Activated CD8-positive, alpha-beta memory T cell treated with anti-CD3 and anti-CD28 coated beads, Interleukin-2, amount 50 U/mL, for 24 hours (primary cell): ENCODE results near the gene IL17REL.

Experiments
- DNase-seq: peaks from one replicate; pipeline ENCODE4 v3.0.0-alpha.2; 2020; ENCODE audit errors: extremely low read depth

Gene IL17REL

GRCh38 chr22:50022171-50022819 lies 9.7 kb upstream of the IL17REL start:
- DNase-seq: no peak

GRCh38 chr22:50020606-50021005 lies 8.0 kb upstream of the IL17REL start:
- DNase-seq: no peak

- no peak for DNase-seq
Measured at GRCh38 chr22:50019316-50019715, 6.8 kb upstream of the IL17REL start.

- DNase-seq: no peak
Measured at GRCh38 chr22:50018608-50019285, 6.2 kb upstream of the IL17REL start.

GRCh38 chr22:50017701-50018224 lies 5.2 kb upstream of the IL17REL start:
- no peak for DNase-seq

GRCh38 chr22:50016988-50017700 lies 4.6 kb upstream of the IL17REL start:
- peak; percentile 47 for DNase-seq

- no peak for DNase-seq
Measured at GRCh38 chr22:50016308-50016987, 3.9 kb upstream of the IL17REL start.

GRCh38 chr22:50015451-50016307 lies 3.1 kb upstream of the IL17REL start:
- DNase-seq: no peak

- DNase-seq: no peak
Measured at GRCh38 chr22:50014655-50015401, 2.3 kb upstream of the IL17REL start.

GRCh38 chr22:50014053-50014501 lies 1.5 kb upstream of the IL17REL start:
- DNase-seq: no peak

GRCh38 chr22:50011447-50012210 lies 936 bp downstream of the IL17REL start:
- no peak for DNase-seq

- no peak for DNase-seq
Measured at GRCh38 chr22:50010676-50011446, 1.7 kb downstream of the IL17REL start.

GRCh38 chr22:50009765-50010675 lies 2.5 kb downstream of the IL17REL start:
- no peak for DNase-seq

GRCh38 chr22:50009251-50009650 lies 3.3 kb downstream of the IL17REL start:
- no peak for DNase-seq

- no peak for DNase-seq
Measured at GRCh38 chr22:50008151-50009040, 4.2 kb downstream of the IL17REL start.

GRCh38 chr22:50007057-50007511 lies 5.5 kb downstream of the IL17REL start:
- DNase-seq: no peak

GRCh38 chr22:50004918-50005317 lies 7.6 kb downstream of the IL17REL start:
- DNase-seq: no peak
